AG04450 (cell line): ENCODE measurements around the gene PKD1L1. TPM values are rescaled to one million over a fixed set of nuclear protein-coding genes. Genes with fewer than 3 reads are reported as not detected.
"Not testable (repeated sequence)": the region's sequence is repeated elsewhere in the genome, so short reads cannot be mapped to it uniquely, and the experiment has no call there.

Experiments used
- CTCF ChIA-PET: fragments of 300-600, 350-600 bp; formaldehyde crosslinking; extraction: SDS; loops from one replicate; lab custom pipeline; 2022; ENCODE audit warnings: antibody characterized with exemption, inconsistent platforms; lab: Charles Lee
- POLR2A ChIA-PET: fragments of 350-600 bp; formaldehyde crosslinking; extraction: SDS; loops from one replicate; lab custom pipeline; 2021; ENCODE audit warnings: antibody characterized with exemption, inconsistent platforms; lab: Yijun Ruan, JAX
- DNase-seq: peaks from one replicate; pipeline ENCODE4 v3.0.0-alpha.2; 2011; ENCODE audit warnings: low read depth, low spot score
- H3K27ac ChIP-seq: one replicate; pipeline ENCODE4 v1.5.1; 2012; ENCODE audit warnings: low read depth, low read length, control low read depth
- H3K27me3 ChIP-seq: one replicate; pipeline ENCODE4 v1.6.0; 2012; ENCODE audit warnings: low read length; ENCODE audit not compliant: control insufficient read depth, insufficient read depth
- H3K4me3 ChIP-seq: 2 replicates; pipeline ENCODE4 v1.5.1; 2011; ENCODE audit warnings: mild to moderate bottlenecking, low read depth, low read length, control low read depth
- H3K9me3 ChIP-seq: 2 replicates; pipeline ENCODE4 v1.5.1; 2012; ENCODE audit warnings: low read length; ENCODE audit not compliant: control insufficient read depth, insufficient read depth
- CTCF ChIP-seq: IDR thresholded peaks from 2 replicates; pipeline ENCODE4 v1.5.1; 2011; ENCODE audit warnings: low read depth, low read length, control low read depth, inconsistent platforms
- polyA plus RNA-seq: library from polyadenylated mRNA; depleted of rRNA; stranded (reverse); fragments of >200 nt; gene quantifications from 2 replicates; pipeline ENCODE4 v1.2.3, GENCODE V29; 2011

PKD1L1 gene
- polyA plus RNA-seq, 1 experiment, result 0.01 TPM

- no peak for DNase-seq
- H3K27me3 ChIP-seq, result no peaks in the 10 kb centered on the region
- TF ChIP-seq CTCF, result no peak; the same call in 1 of the 2 replicates
- ChIA-PET POLR2A (interaction anchor here (0.6 to 0.7 kb wide), 2 partner anchors 18 to 23 kb away, joined by 4 to 6 read pairs; no protein-coding TSS in a partner anchor), CTCF (interaction anchor here (0.6 to 6.7 kb wide), 46 partner anchors 9 to 680 kb away, joined by 3 to 76 read pairs (median 5); no protein-coding TSS in a partner anchor)
- H3K4me3 ChIP-seq, result no peak overlapping the region
- H3K27ac ChIP-seq, result no peak overlapping the region
- H3K9me3 ChIP-seq, result no peaks in the 10 kb centered on the region
Measured at GRCh38 chr7:47944536-47945260, 3.6 kb downstream of the PKD1L1 start.

- ChIA-PET POLR2A (interaction anchor here (0.6 kb wide), 1 partner anchor 18 kb away, joined by 6 read pairs; no protein-coding TSS in a partner anchor), CTCF (interaction anchor here (1.3 to 6.7 kb wide), 22 partner anchors 10 to 678 kb away, joined by 3 to 76 read pairs (median 6); no protein-coding TSS in a partner anchor)
- no peak for TF ChIP-seq CTCF
Measured at GRCh38 chr7:47943676-47944474, 4.4 kb downstream of the PKD1L1 start.

GRCh38 chr7:47942651-47943050 is 5.6 kb downstream of the PKD1L1 start:
- H3K9me3 ChIP-seq, DNase-seq, H3K4me3 ChIP-seq, H3K27ac ChIP-seq, POLR2A ChIA-PET, H3K27me3 ChIP-seq: not testable (repeated sequence)
- CTCF ChIA-PET, result interaction anchor here (3.5 to 5.9 kb wide), 2 partner anchors 211 to 676 kb away, joined by 23 to 58 read pairs; no protein-coding TSS in a partner anchor

More at GRCh38 chr7:47943676-47944474, 4.4 kb downstream of the PKD1L1 start:
- H3K4me3 ChIP-seq, result no peak overlapping the region
- no peaks in the 10 kb centered on the region for H3K9me3 ChIP-seq
- H3K27ac ChIP-seq, result no peak overlapping the region
- DNase-seq, result no peak
- no peaks in the 10 kb centered on the region for H3K27me3 ChIP-seq

- Histone ChIP-seq H3K9me3 (no peaks in the 10 kb centered on the region), H3K27me3 (no peaks in the 10 kb centered on the region), H3K27ac (peak overlapping the region; percentile 43), H3K4me3 (no peak overlapping the region)
- no peak for TF ChIP-seq CTCF
- DNase-seq, result no peak
- POLR2A ChIA-PET, result no interaction called here
- CTCF ChIA-PET, result interaction anchor here (1.0 to 5.9 kb wide), 3 partner anchors 27 to 676 kb away, joined by 3 to 23 read pairs (median 7); no protein-coding TSS in a partner anchor
Measured at GRCh38 chr7:47942132-47942531, 6.1 kb downstream of the PKD1L1 start.

GRCh38 chr7:47941136-47941844 is 7.0 kb downstream of the PKD1L1 start:
- ChIA-PET CTCF (interaction anchor here (0.9 to 5.9 kb wide), 5 partner anchors 28 to 675 kb away, joined by 3 to 23 read pairs (median 4); no protein-coding TSS in a partner anchor), POLR2A (interaction anchor here (0.7 to 1.1 kb wide), 2 partner anchors 26 to 459 kb away, joined by 3 to 4 read pairs; no protein-coding TSS in a partner anchor)
- no peaks in the 10 kb centered on the region for H3K9me3 ChIP-seq
- no peaks in the 10 kb centered on the region for H3K27me3 ChIP-seq
- DNase-seq, result no peak
- H3K27ac ChIP-seq, result peak overlapping the region; percentile 93
- no peak for TF ChIP-seq CTCF
- no peak overlapping the region for H3K4me3 ChIP-seq
